IgD-negative memory B cell (primary cell): ENCODE measurements around the gene EIF4E. TPM values are rescaled to one million over a fixed set of nuclear protein-coding genes. Genes with fewer than 3 reads are reported as not detected.

Experiments
- H3K27ac Mint-ChIP-seq, 3 donors: one replicate each; pipeline ENCODE4 v1.8.0; 2020 to 2022; ENCODE audit warnings: mild to moderate bottlenecking in 3 of 3, mixed read lengths in 3 of 3, moderate library complexity in 1 of 3
- H3K27me3 Mint-ChIP-seq: one replicate; pipeline ENCODE4 v1.8.0; 2021; ENCODE audit warnings: mixed read lengths
- H3K36me3 Mint-ChIP-seq: one replicate; pipeline ENCODE4 v1.8.0; 2020; ENCODE audit warnings: mild to moderate bottlenecking, mixed read lengths
- H3K4me1 Mint-ChIP-seq, 3 donors: one replicate each; pipeline ENCODE4 v1.8.0; 2020 to 2022; ENCODE audit warnings: mixed read lengths in 3 of 3, mild to moderate bottlenecking in 1 of 3
- H3K4me3 Mint-ChIP-seq, 4 donors: one replicate each; pipeline ENCODE4 v1.8.0; 2020 to 2022; ENCODE audit warnings: mild to moderate bottlenecking in 4 of 4, mixed read lengths in 4 of 4, moderate library complexity in 3 of 4
- H3K9me3 Mint-ChIP-seq, 3 donors: one replicate each; pipeline ENCODE4 v1.8.0; 2020 to 2021; ENCODE audit warnings: mixed read lengths in 3 of 3, mild to moderate bottlenecking in 1 of 3
- polyA plus RNA-seq: library from polyadenylated mRNA; unstranded; fragments of 300-500 nt; fragmentation: Illumina TruSeq; gene quantifications from one replicate; pipeline ENCODE4 v1.2.3, GENCODE V29; 2021

Gene EIF4E
- polyA plus RNA-seq, result 66.7 TPM

GRCh38 chr4:98928505-98929340, at the start of gene EIF4E:
EIF4E (minus strand) TSS chr4:98929133; CDS start chr4:98929112, 21 bp downstream.
- Mint-ChIP-seq H3K4me1 (peaks cover 29 to 45% (median 40%) of the 10 kb centered on the region in 3 donors), H3K36me3 (peaks cover 4% of the 10 kb centered on the region), H3K27me3 (no peaks in the 10 kb centered on the region), H3K27ac (peak within 1 kb of the TSS; percentile 97 to 100 (median 99)), H3K4me3 (peak within 1 kb of the TSS; percentile 95 to 99 (median 98)), H3K9me3 (no peaks in the 10 kb centered on the region)

- H3K4me3 Mint-ChIP-seq, result no peak overlapping the region
- no peaks in the 10 kb centered on the region for H3K36me3 Mint-ChIP-seq
- peaks cover 0 to 1% (median 0%) of the 10 kb centered on the region in 3 donors for H3K9me3 Mint-ChIP-seq
- H3K4me1 Mint-ChIP-seq, result no peaks in the 10 kb centered on the region
- peaks cover 3% of the 10 kb centered on the region for H3K27me3 Mint-ChIP-seq
- no peak overlapping the region for H3K27ac Mint-ChIP-seq
These were observed 48.6 kb upstream of the EIF4E start for GRCh38 chr4:98977557-98977956.

GRCh38 chr4:98976716-98977115, 47.8 kb upstream of the EIF4E start:
- H3K4me3 Mint-ChIP-seq, result no peak overlapping the region
- peaks cover 3% of the 10 kb centered on the region for H3K27me3 Mint-ChIP-seq
- H3K4me1 Mint-ChIP-seq, result no peaks in the 10 kb centered on the region
- H3K36me3 Mint-ChIP-seq, result no peaks in the 10 kb centered on the region
- no peaks in the 10 kb centered on the region for H3K9me3 Mint-ChIP-seq
- peak overlapping the region in 1 of 3 donors; percentile 5 for H3K27ac Mint-ChIP-seq

- Mint-ChIP-seq H3K27me3 (peaks cover 2% of the 10 kb centered on the region), H3K9me3 (no peaks in the 10 kb centered on the region), H3K4me3 (no peak overlapping the region), H3K4me1 (peaks cover 0 to 6% (median 2%) of the 10 kb centered on the region in 3 donors), H3K36me3 (peaks cover 3% of the 10 kb centered on the region), H3K27ac (no peak overlapping the region)
These were observed 41.2 kb upstream of the EIF4E start for GRCh38 chr4:98969878-98970785.

GRCh38 chr4:98967786-98968329, 38.9 kb upstream of the EIF4E start:
- peaks cover 0 to 6% (median 2%) of the 10 kb centered on the region in 3 donors for H3K4me1 Mint-ChIP-seq
- H3K27me3 Mint-ChIP-seq, result peaks cover 4% of the 10 kb centered on the region
- H3K27ac Mint-ChIP-seq, result no peak overlapping the region
- H3K4me3 Mint-ChIP-seq, result no peak overlapping the region
- H3K36me3 Mint-ChIP-seq, result peaks cover 3% of the 10 kb centered on the region
- peaks cover 0 to 2% (median 0%) of the 10 kb centered on the region in 3 donors for H3K9me3 Mint-ChIP-seq

- Mint-ChIP-seq H3K4me1 (peaks cover 0 to 6% (median 2%) of the 10 kb centered on the region in 3 donors), H3K36me3 (peaks cover 3% of the 10 kb centered on the region), H3K9me3 (peaks cover 0 to 2% (median 0%) of the 10 kb centered on the region in 3 donors), H3K27me3 (peaks cover 4% of the 10 kb centered on the region), H3K4me3 (no peak overlapping the region), H3K27ac (no peak overlapping the region)
These were observed 38.0 kb upstream of the EIF4E start for GRCh38 chr4:98966926-98967325.

GRCh38 chr4:98963538-98964433, 34.9 kb upstream of the EIF4E start:
- Mint-ChIP-seq H3K27ac (no peak overlapping the region), H3K27me3 (peaks cover 2% of the 10 kb centered on the region), H3K4me1 (peaks cover 0 to 2% (median 0%) of the 10 kb centered on the region in 3 donors), H3K36me3 (peaks cover 3% of the 10 kb centered on the region), H3K4me3 (peak overlapping the region in 1 of 4 donors; percentile 34), H3K9me3 (peaks cover 0 to 2% (median 0%) of the 10 kb centered on the region in 3 donors)

GRCh38 chr4:98961770-98962169, 32.8 kb upstream of the EIF4E start:
- no peak overlapping the region for H3K4me3 Mint-ChIP-seq
- H3K9me3 Mint-ChIP-seq, result peaks cover 0 to 2% (median 0%) of the 10 kb centered on the region in 3 donors
- no peaks in the 10 kb centered on the region for H3K4me1 Mint-ChIP-seq
- H3K27ac Mint-ChIP-seq, result no peak overlapping the region
- peaks cover 2% of the 10 kb centered on the region for H3K27me3 Mint-ChIP-seq
- peaks cover 3% of the 10 kb centered on the region for H3K36me3 Mint-ChIP-seq

- H3K36me3 Mint-ChIP-seq, result no peaks in the 10 kb centered on the region
- no peak overlapping the region for H3K27ac Mint-ChIP-seq
- H3K4me1 Mint-ChIP-seq, result no peaks in the 10 kb centered on the region
- H3K9me3 Mint-ChIP-seq, result peaks cover 0 to 2% (median 0%) of the 10 kb centered on the region in 3 donors
- H3K27me3 Mint-ChIP-seq, result peaks cover 5% of the 10 kb centered on the region
- H3K4me3 Mint-ChIP-seq, result no peak overlapping the region
These were observed 30.5 kb upstream of the EIF4E start for GRCh38 chr4:98959411-98959810.

- Mint-ChIP-seq H3K9me3 (no peaks in the 10 kb centered on the region), H3K27ac (no peak overlapping the region)
These were observed 29.1 kb upstream of the EIF4E start for GRCh38 chr4:98958065-98958464.

GRCh38 chr4:98955229-98955628, 26.3 kb upstream of the EIF4E start:
- Mint-ChIP-seq H3K9me3 (no peaks in the 10 kb centered on the region), H3K27me3 (peaks cover 3% of the 10 kb centered on the region), H3K27ac (no peak overlapping the region), H3K36me3 (no peaks in the 10 kb centered on the region), H3K4me1 (no peaks in the 10 kb centered on the region), H3K4me3 (no peak overlapping the region)

More at GRCh38 chr4:98958065-98958464, 29.1 kb upstream of the EIF4E start:
- no peak overlapping the region for H3K4me3 Mint-ChIP-seq
- no peaks in the 10 kb centered on the region for H3K36me3 Mint-ChIP-seq
- H3K27me3 Mint-ChIP-seq, result peaks cover 3% of the 10 kb centered on the region
- no peaks in the 10 kb centered on the region for H3K4me1 Mint-ChIP-seq

- no peaks in the 10 kb centered on the region for H3K9me3 Mint-ChIP-seq
- H3K27ac Mint-ChIP-seq, result no peak overlapping the region
- no peaks in the 10 kb centered on the region for H3K36me3 Mint-ChIP-seq
- peaks cover 3% of the 10 kb centered on the region for H3K27me3 Mint-ChIP-seq
- H3K4me1 Mint-ChIP-seq, result no peaks in the 10 kb centered on the region
- H3K4me3 Mint-ChIP-seq, result no peak overlapping the region
These were observed 22.8 kb upstream of the EIF4E start for GRCh38 chr4:98951710-98952109.

GRCh38 chr4:98950925-98951324, 22.0 kb upstream of the EIF4E start:
- Mint-ChIP-seq H3K4me1 (no peaks in the 10 kb centered on the region), H3K27me3 (peaks cover 3% of the 10 kb centered on the region), H3K27ac (no peak overlapping the region), H3K36me3 (no peaks in the 10 kb centered on the region), H3K4me3 (no peak overlapping the region), H3K9me3 (no peaks in the 10 kb centered on the region)

- H3K27ac Mint-ChIP-seq, result no peak overlapping the region
- H3K9me3 Mint-ChIP-seq, result no peaks in the 10 kb centered on the region
- no peaks in the 10 kb centered on the region for H3K4me1 Mint-ChIP-seq
- H3K36me3 Mint-ChIP-seq, result no peaks in the 10 kb centered on the region
- no peaks in the 10 kb centered on the region for H3K27me3 Mint-ChIP-seq
- no peak overlapping the region for H3K4me3 Mint-ChIP-seq
These were observed 17.4 kb upstream of the EIF4E start for GRCh38 chr4:98946359-98946758.
